GM12892 (cell line): Measurements from ENCODE around the gene KCNK5.

Experiments used
- POLR2A ChIP-seq: IDR thresholded peaks from 2 replicates; pipeline ENCODE4 v1.6.1; 2011; ENCODE audit warnings: low read depth, low read length, control low read depth
- POLR2AphosphoS5 ChIP-seq: IDR thresholded peaks from 2 replicates; pipeline ENCODE4 v1.6.1; 2011; ENCODE audit warnings: low read depth, low read length, control low read depth
- TAF1 ChIP-seq: IDR thresholded peaks from 2 replicates; pipeline ENCODE4 v1.6.1; 2011; ENCODE audit warnings: low read depth, mild to moderate bottlenecking, control low read depth, low read length, borderline replicate concordance

DNA sequence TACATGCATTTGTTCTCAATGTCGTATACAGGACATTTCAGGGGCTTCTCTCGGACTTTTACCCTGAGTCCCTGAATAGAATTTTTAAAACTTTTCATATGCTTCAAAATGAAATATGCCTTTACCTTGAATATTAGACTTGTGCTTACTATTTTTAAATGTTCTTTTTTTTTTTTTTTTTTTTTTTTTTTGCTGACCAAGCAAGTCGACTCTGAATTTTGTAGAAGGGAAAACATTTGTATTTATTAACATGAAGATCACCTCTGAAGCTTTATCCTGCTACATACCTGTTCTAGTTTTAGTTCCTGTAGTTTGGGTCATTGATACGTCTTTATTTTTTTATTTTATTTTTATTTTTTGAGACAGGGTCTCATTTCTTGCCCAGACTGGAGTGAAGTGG lies 74.6 kb downstream of the KCNK5 start:
- TF ChIP-seq TAF1 (no peak), POLR2A (no peak), POLR2AphosphoS5 (no peak)
